ENCODE measurements around the gene SLC17A2.

DNA sequence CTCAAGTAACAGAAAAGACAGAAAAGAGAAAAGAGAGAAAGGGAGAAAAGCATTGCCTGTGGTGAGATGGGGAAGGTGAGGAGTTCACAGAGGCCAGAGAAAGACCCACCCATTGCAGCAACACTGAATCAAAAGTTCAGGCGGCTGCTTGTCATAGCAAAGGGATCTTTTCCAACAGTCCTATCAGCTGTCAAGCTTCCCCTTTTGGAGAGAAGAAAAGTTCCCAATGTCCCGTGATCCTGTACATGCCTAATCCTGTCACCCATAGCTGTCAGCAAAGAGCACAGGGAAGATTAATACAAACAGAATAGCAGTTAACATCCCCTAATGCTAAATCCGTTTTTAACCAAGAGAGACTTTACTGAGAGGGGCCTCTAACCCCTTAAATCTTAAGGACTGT is 23.2 kb upstream of the SLC17A2 start:
- no peak for TF ChIP-seq POLR2A (IDR thresholded peaks at IDR 0.05; ENCODE audit: low read depth, low read length)
- no peak for TF ChIP-seq POLR2AphosphoS5 (IDR thresholded peaks at IDR 0.05; ENCODE audit: low read depth, low read length)
- no peak for TF ChIP-seq SPI1 (IDR thresholded peaks at IDR 0.05; ENCODE audit: low read depth, low read length)
- TF ChIP-seq TAF1 (IDR thresholded peaks at IDR 0.05; ENCODE audit: low read depth, low read length), result no peak
- no peak for TF ChIP-seq PAX5 (IDR thresholded peaks at IDR 0.05; ENCODE audit: insufficient read depth, low read length, severe bottlenecking)

Data from GM12891 (cell line).